Measurements from ENCODE around the gene MSH6. TPM values are rescaled to one million over a fixed set of nuclear protein-coding genes. Genes with fewer than 3 reads are reported as not detected.

Gene MSH6
- total RNA-seq, 1 experiment from 2014 or later = 275 TPM

- TF ChIP-seq, protein P1, sequence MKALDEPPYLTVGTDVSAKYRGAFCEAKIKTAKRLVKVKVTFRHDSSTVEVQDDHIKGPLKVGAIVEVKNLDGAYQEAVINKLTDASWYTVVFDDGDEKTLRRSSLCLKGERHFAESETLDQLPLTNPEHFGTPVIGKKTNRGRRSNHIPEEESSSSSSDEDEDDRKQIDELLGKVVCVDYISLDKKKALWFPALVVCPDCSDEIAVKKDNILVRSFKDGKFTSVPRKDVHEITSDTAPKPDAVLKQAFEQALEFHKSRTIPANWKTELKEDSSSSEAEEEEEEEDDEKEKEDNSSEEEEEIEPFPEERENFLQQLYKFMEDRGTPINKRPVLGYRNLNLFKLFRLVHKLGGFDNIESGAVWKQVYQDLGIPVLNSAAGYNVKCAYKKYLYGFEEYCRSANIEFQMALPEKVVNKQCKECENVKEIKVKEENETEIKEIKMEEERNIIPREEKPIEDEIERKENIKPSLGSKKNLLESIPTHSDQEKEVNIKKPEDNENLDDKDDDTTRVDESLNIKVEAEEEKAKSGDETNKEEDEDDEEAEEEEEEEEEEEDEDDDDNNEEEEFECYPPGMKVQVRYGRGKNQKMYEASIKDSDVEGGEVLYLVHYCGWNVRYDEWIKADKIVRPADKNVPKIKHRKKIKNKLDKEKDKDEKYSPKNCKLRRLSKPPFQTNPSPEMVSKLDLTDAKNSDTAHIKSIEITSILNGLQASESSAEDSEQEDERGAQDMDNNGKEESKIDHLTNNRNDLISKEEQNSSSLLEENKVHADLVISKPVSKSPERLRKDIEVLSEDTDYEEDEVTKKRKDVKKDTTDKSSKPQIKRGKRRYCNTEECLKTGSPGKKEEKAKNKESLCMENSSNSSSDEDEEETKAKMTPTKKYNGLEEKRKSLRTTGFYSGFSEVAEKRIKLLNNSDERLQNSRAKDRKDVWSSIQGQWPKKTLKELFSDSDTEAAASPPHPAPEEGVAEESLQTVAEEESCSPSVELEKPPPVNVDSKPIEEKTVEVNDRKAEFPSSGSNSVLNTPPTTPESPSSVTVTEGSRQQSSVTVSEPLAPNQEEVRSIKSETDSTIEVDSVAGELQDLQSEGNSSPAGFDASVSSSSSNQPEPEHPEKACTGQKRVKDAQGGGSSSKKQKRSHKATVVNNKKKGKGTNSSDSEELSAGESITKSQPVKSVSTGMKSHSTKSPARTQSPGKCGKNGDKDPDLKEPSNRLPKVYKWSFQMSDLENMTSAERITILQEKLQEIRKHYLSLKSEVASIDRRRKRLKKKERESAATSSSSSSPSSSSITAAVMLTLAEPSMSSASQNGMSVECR (CRISPR knock-in tag; IDR thresholded peaks at IDR 0.05; ENCODE audit: borderline replicate concordance) = no peak
- TF ChIP-seq TEAD1 (CRISPR knock-in tag; IDR thresholded peaks at IDR 0.05) (no peak), ATF3 (CRISPR knock-in tag; conservative IDR thresholded peaks at IDR 0.05) (no peak), ZNF416 (CRISPR knock-in tag; IDR thresholded peaks at IDR 0.05) (no peak), CBFB (CRISPR knock-in tag; IDR thresholded peaks at IDR 0.05; ENCODE audit: low read depth) (no peak), ZNF396 (CRISPR knock-in tag; IDR thresholded peaks at IDR 0.05; ENCODE audit: borderline replicate concordance) (no peak)
- TF ChIP-seq, protein P2, sequence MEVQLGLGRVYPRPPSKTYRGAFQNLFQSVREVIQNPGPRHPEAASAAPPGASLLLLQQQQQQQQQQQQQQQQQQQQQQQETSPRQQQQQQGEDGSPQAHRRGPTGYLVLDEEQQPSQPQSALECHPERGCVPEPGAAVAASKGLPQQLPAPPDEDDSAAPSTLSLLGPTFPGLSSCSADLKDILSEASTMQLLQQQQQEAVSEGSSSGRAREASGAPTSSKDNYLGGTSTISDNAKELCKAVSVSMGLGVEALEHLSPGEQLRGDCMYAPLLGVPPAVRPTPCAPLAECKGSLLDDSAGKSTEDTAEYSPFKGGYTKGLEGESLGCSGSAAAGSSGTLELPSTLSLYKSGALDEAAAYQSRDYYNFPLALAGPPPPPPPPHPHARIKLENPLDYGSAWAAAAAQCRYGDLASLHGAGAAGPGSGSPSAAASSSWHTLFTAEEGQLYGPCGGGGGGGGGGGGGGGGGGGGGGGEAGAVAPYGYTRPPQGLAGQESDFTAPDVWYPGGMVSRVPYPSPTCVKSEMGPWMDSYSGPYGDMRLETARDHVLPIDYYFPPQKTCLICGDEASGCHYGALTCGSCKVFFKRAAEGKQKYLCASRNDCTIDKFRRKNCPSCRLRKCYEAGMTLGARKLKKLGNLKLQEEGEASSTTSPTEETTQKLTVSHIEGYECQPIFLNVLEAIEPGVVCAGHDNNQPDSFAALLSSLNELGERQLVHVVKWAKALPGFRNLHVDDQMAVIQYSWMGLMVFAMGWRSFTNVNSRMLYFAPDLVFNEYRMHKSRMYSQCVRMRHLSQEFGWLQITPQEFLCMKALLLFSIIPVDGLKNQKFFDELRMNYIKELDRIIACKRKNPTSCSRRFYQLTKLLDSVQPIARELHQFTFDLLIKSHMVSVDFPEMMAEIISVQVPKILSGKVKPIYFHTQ (CRISPR knock-in tag; IDR thresholded peaks at IDR 0.05) = no peak
- TF ChIP-seq, protein P3, sequence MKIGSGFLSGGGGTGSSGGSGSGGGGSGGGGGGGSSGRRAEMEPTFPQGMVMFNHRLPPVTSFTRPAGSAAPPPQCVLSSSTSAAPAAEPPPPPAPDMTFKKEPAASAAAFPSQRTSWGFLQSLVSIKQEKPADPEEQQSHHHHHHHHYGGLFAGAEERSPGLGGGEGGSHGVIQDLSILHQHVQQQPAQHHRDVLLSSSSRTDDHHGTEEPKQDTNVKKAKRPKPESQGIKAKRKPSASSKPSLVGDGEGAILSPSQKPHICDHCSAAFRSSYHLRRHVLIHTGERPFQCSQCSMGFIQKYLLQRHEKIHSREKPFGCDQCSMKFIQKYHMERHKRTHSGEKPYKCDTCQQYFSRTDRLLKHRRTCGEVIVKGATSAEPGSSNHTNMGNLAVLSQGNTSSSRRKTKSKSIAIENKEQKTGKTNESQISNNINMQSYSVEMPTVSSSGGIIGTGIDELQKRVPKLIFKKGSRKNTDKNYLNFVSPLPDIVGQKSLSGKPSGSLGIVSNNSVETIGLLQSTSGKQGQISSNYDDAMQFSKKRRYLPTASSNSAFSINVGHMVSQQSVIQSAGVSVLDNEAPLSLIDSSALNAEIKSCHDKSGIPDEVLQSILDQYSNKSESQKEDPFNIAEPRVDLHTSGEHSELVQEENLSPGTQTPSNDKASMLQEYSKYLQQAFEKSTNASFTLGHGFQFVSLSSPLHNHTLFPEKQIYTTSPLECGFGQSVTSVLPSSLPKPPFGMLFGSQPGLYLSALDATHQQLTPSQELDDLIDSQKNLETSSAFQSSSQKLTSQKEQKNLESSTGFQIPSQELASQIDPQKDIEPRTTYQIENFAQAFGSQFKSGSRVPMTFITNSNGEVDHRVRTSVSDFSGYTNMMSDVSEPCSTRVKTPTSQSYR (CRISPR knock-in tag; IDR thresholded peaks at IDR 0.05) = no peak
Observed at GRCh38 chr2:47803363-47803762, 20.4 kb downstream of the MSH6 start (continued).

DNA sequence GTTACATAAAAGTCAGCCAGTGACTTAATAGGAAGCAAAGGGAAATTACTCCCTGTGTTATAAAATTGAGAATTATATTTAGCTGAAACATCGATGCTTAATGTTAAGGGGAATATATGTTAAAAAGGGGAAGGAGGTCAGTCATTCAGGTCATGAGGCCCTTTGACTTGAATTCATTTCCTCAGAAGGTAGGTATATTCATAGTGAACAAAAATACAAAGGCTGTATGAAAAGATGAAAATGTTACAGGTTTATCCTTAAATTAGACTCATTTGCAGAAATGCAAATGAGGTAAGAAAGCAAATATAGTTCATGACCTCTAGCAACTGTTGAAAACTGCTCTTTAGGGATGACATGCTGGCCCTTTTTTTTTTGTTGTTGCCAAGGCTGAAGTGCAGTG, 20.8 kb downstream of the MSH6 start:
- POLR2A ChIA-PET = no interaction called here
- no peaks in the 10 kb centered on the region for H3K27me3 Mint-ChIP-seq (ENCODE audit: low read depth)
- TF ChIP-seq, protein P4, sequence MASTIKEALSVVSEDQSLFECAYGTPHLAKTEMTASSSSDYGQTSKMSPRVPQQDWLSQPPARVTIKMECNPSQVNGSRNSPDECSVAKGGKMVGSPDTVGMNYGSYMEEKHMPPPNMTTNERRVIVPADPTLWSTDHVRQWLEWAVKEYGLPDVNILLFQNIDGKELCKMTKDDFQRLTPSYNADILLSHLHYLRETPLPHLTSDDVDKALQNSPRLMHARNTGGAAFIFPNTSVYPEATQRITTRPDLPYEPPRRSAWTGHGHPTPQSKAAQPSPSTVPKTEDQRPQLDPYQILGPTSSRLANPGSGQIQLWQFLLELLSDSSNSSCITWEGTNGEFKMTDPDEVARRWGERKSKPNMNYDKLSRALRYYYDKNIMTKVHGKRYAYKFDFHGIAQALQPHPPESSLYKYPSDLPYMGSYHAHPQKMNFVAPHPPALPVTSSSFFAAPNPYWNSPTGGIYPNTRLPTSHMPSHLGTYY (CRISPR knock-in tag; IDR thresholded peaks at IDR 0.05) = 0 out of 2 replicates have a peak, but pooled peaks have one; percentile 35
- no peak for TF ChIP-seq CTCF (IDR thresholded peaks at IDR 0.05)
- CTCF ChIA-PET = no interaction called here
- no peaks in the 10 kb centered on the region for H3K4me1 Mint-ChIP-seq
- H3K9me3 Mint-ChIP-seq = no peaks in the 10 kb centered on the region
- H3K36me3 Mint-ChIP-seq = peaks cover 92% of the 10 kb centered on the region
- no peak overlapping the region for H3K4me3 Mint-ChIP-seq
- DNase-seq (ENCODE audit: low spot score) = no peak
- 0 out of 2 replicates have a peak overlapping the region, but pooled peaks have one; percentile 32 for H3K27ac Mint-ChIP-seq
- no peak for ATAC-seq
